ENCODE data around the gene POLR2H.

The POLR2H gene

DNA sequence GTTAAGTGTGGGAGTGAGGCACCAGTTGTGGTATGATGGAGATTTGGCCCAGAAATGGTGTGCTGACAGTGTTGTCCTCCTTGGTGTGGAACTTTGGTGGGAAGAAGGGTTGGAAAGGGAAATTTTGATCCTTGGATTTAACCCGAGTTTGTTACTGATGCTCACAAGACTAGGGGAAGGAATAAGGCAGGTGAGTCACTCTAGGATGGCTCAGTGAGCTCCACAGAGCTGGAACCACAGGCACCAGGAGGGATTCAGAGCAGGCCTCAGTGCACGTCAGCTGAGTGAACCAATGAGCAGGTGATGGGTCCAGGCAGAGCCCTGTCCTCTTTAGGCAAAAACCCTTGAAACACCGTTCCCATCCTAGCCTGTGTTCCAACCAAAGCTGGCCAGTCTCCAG, 29.8 kb downstream of the POLR2H start:
- TF ChIP-seq, protein P1, sequence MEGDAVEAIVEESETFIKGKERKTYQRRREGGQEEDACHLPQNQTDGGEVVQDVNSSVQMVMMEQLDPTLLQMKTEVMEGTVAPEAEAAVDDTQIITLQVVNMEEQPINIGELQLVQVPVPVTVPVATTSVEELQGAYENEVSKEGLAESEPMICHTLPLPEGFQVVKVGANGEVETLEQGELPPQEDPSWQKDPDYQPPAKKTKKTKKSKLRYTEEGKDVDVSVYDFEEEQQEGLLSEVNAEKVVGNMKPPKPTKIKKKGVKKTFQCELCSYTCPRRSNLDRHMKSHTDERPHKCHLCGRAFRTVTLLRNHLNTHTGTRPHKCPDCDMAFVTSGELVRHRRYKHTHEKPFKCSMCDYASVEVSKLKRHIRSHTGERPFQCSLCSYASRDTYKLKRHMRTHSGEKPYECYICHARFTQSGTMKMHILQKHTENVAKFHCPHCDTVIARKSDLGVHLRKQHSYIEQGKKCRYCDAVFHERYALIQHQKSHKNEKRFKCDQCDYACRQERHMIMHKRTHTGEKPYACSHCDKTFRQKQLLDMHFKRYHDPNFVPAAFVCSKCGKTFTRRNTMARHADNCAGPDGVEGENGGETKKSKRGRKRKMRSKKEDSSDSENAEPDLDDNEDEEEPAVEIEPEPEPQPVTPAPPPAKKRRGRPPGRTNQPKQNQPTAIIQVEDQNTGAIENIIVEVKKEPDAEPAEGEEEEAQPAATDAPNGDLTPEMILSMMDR (conservative IDR thresholded peaks at IDR 0.05; ENCODE audit: control insufficient read depth, insufficient read depth, low read depth, low read length) = no peak
- DNase-seq (ENCODE audit: low read depth) = peak; percentile 12

DNA sequence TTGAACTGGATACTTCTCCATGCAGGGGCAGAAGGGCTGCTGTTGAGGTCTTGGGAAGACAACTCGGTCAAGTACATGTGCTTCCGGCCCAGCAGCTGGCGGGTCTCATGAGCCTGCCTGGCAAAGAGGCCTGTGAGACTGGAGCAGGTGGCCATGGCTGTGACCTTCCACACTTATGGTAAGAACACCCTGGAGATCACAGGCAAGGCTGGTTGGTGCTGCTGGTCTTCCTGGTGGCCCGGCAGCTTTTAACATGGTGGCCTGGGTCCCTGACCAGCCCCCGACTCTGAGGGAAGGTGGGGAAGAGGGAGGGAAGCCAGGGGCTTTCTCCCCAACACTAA, 33.8 kb downstream of the POLR2H start:
- no peak for DNase-seq (ENCODE audit: low read depth)
- no peak overlapping the region for H3K4me3 ChIP-seq (ENCODE audit: control insufficient read depth, low read depth, low read length)
- TF ChIP-seq, protein P1 (conservative IDR thresholded peaks at IDR 0.05; ENCODE audit: control insufficient read depth, insufficient read depth, low read depth, low read length) = no peak

More for the DNA sequence above, 29.8 kb downstream of the POLR2H start:
- no peak overlapping the region for H3K4me3 ChIP-seq (ENCODE audit: control insufficient read depth, low read depth, low read length)

DNA sequence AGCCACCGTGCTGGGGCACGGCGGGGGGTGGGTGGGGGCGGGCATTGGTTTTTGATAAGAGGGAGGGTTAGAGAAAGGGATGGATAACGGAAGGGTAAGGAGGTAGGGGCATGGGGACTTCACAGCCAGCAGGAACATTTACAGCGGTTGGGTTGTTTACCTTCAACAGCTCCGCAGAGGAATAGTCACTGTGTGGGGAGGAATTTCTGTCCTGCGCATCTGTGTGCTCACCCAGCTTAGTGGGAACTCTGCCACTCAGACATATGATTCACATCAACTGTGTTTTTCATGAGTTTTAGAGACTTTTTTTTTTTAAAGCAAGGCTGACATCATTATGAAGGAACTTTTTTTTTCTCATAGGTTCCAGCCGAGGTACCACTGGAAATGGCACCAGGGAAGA, 37.9 kb downstream of the POLR2H start:
- peak; percentile 95 for DNase-seq (ENCODE audit: low read depth)
- TF ChIP-seq, protein P1 (conservative IDR thresholded peaks at IDR 0.05; ENCODE audit: control insufficient read depth, insufficient read depth, low read depth, low read length) = no peak
- no peak overlapping the region for H3K4me3 ChIP-seq (ENCODE audit: control insufficient read depth, low read depth, low read length)

DNA sequence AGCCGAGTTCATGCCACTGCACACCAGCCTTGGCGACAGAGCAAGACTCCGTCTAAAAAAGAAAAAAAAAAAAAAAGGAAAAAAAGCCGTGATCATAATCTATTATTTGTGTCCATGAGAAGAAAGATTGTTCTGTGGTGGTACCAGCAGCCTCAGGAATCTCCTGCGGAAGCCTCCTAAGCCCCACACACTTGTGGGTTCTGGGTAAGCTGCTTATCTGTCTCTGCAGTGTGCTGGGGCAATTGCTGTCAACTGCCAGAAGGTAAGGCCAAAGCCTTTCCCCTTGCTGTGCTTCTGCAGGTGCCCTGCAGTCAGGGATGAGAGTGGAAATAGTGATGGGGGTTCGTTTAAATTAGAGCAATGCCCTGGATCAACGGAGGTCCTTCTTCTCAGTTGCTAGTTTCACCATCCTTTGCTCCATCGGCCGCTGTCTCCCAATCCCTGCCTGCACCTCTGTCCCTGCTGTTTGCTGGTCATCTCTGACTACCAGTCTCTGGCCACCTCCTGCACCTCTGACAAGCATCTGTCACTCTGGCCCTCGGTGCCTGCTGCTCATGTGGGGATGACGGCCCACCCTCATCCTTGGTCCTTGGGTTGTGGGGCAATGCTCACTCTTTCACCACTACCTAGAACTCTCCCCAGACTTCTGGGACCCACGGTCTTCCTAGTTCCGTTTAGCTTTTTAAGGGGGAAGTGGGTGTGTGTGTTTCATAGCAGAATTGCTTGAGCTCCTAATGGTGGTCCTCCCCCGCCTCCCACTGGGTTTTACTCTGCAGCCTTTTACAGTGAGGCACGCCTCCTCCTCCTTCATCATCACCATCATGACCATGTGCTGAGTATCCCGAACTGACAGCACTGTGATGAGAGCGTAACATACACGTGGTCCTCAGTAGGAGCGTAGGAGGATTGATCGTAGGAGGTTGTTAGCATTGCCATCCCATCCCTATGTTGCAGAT, 43.8 kb downstream of the POLR2H start:
- TF ChIP-seq, protein P1 (conservative IDR thresholded peaks at IDR 0.05; ENCODE audit: control insufficient read depth, insufficient read depth, low read depth, low read length) = no peak
- H3K4me3 ChIP-seq (ENCODE audit: control insufficient read depth, low read depth, low read length) = no peak overlapping the region
- DNase-seq (ENCODE audit: low read depth) = no peak

DNA sequence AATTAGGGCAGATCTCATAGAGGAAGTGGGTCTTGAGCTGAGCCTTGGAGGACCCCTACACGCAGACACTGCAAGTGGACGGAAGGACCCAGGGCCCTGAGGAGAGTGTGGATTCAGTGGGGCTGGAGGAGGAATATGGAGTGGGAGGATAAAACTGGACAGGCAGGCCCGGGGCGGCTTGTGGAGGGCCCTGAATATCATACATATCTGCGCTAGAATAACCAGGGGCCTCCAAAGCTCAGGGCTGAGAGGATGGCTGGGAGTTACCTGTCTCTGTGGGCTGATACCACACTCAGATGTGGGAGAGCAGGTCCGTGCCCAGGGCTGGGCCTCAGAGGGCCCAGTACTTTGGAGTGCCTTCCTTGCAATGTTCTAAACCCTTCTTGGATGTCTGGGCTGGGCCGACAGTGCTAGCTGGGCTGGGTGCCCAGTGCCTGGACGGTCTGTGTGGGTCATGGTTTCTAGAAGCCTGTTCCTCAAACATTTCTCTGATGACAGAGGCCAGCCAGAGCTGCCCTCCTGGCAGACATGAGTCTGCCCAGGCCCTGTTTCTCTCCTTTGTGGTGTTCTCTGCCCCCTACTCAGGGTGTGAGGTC, 47.9 kb downstream of the POLR2H start:
- H3K4me3 ChIP-seq (ENCODE audit: control insufficient read depth, low read depth, low read length) = no peak overlapping the region
- no peak for DNase-seq (ENCODE audit: low read depth)
- TF ChIP-seq, protein P1 (conservative IDR thresholded peaks at IDR 0.05; ENCODE audit: control insufficient read depth, insufficient read depth, low read depth, low read length) = no peak

DNA sequence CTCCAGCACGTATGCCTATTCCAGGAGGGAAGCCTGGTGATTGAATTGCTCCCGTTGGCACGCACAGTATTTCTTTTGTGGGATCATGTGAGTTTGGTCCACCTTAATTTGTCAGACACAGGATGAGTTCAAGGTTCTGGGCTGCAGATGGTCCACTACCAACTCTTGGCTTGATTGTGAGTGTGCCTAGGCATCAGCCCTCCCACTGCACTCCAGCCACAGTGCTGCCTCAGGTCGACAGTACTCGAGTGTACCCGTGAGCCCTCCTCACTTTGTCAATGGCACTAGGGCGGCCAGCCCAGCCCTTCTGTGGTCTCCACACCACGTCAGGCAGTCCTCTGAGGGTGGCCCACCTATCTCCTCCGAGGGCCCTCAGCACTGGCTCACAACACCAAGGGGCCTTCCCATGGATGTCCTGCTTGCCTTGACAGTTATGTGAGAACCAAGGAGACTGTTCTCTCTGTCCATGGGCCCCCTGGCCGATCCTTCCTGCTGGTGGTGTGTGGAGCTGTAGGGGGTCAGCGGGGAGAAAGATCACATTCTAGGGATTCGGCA, 48.5 kb downstream of the POLR2H start:
- no peak overlapping the region for H3K4me3 ChIP-seq (ENCODE audit: control insufficient read depth, low read depth, low read length)
- no peak for DNase-seq (ENCODE audit: low read depth)
- TF ChIP-seq, protein P1 (conservative IDR thresholded peaks at IDR 0.05; ENCODE audit: control insufficient read depth, insufficient read depth, low read depth, low read length) = no peak
